GM19372 (cell line): Measurements from ENCODE around the gene CNTN5.

Experiments used
- ATAC-seq: cut with Tn5 transposase; IDR thresholded peaks from one replicate; pipeline ENCODE4 v1.9.1; 2021; ENCODE audit warnings: mild to moderate bottlenecking, low read depth, moderate library complexity; ENCODE audit not compliant: unreplicated experiment

Gene CNTN5

DNA sequence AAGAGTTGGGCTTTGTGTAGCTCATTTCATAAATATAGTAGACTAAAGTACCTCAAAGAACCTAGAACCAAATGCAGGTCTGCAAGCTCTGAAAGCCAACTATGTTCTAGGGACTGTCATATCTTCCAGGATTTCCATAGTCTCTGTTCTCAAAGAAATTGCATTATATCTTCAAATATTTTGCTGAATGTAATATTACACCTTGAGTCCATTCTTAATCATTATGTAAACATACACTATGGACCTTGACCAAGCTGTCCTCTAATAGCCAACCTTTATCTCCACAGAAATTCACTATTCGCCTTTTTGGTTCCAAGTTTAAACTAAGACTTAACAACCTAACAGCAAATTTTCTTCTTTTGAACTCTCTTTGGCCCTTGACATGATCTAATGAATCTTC is 987.7 kb downstream of the CNTN5 start:
- ATAC-seq = no peak

DNA sequence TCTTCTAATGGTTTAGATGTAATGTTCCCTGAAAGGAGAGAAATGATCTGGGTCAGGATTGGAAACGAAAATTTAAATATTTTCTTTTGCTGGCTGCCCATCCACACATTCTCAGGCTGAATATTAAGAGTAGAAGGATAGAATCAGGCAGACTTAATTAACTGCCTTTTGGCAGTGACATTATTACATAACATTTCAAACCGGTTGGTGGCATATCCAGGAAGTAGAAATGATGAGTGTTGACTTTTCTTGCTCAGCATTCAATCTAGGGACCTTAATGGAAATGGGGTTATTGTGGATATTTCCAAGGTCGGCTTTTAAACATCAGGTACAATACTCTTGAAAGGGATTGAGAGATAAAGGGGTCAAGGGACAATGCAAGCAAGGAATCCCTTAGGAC is 989.0 kb downstream of the CNTN5 start:
- no peak for ATAC-seq

DNA sequence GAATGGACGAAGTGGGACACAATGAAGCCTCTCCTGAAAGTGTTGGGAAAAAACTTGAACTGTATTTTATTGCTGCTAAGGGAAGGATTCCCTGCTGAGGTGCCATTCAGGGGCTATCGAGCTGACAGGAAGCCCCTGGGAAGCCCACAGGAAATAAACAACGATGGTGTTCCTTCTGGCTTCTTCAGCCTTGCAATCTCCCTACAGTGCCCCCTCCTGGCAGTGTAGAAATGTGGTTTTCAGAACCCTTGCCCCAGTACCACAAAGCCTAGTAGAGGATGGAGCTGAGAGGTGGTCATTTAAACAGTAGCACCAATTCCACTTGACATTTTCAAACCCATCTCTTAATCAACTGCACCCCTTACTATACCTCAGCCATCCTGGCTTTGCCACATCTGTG is 989.6 kb downstream of the CNTN5 start:
- ATAC-seq = no peak

DNA sequence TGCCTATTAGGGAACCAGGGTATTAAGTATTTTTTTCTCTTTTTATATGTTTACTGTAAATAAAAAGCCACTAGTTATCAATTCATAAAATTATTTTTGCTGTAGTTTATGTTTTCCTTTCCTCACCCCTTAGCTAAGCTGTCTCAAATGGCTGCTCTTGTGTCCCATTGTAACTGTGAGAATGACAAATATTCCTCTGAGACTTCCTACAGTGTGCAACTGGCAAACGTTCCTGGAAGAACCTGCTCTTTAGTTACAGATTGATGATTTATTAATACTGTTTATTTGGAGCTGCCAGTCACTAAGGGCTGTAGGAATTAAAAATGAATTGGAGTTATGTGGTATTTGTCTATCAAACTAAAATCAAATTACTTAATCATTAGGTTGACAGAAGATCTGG is 990.9 kb downstream of the CNTN5 start:
- ATAC-seq = no peak

DNA sequence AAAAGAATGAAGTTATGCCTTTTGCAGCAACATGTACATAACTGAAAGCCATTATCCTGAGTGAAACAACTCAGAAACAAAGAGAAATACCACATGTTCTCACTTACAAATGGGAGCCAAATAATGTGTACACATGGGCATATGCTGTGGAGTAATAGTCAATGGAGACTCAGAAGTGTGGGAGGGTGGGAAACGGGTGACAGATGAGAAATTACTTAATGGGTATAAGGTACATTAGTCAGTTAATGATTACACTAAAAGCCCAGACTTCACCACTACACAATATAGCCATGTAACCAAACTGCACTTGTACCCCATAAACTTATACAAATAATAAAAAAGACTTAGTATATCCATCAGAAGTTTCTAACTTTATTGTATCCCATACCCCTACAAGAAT is 992.3 kb downstream of the CNTN5 start:
- no peak for ATAC-seq

DNA sequence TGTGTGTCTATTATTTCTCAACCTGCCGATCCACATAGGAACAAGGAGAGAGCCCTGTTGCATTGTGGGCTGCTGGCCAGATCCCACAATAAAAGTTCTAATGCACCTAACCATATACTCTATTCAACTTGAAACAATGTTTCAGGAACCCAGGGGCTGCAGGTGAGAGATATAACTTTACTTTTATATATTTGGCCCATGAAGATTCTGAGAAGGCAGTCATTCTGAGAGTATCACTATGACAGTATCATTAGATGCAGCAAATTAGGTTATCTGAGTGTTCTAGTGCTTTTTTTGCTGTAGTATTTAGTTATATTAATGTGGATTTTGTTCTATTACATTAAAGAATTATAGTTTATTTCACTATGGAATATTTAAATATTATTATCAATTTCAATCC is 1011.2 kb downstream of the CNTN5 start:
- ATAC-seq = no peak

DNA sequence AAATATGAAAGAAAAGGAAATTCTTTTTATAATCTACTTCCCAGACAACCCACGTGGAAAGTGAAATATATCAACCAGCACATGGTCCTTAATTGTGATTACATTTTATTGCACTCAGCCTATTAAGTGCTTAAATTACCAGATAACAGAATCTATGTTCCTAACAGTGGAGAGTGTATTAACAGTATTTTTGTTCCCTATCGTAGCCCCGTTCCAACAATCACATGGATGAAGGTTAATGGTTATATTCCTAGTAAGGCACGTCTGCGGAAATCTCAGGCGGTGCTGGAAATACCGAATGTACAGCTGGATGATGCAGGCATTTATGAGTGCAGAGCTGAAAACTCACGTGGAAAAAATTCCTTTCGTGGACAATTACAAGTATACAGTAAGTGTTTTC is 1040.3 kb downstream of the CNTN5 start:
- ATAC-seq = no peak

DNA sequence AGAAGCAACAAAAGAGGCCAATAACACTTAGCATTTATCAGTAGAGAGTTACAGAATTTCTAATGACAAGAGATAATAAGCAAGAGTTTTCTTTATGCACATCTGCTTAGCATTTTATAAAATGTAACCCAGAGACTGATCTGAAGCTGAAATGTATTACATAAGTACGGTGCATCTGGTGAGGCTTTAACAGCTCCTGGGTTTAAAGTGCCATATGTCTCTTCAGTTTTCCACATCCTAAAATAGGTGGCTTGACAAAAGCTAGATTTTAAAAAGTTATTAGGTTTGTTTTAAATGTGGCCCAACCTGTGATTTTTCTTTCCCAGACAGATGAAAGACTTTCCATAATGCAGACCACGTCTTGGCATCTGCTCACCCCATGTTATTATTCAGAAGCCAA is 1045.7 kb downstream of the CNTN5 start:
- ATAC-seq = no peak

DNA sequence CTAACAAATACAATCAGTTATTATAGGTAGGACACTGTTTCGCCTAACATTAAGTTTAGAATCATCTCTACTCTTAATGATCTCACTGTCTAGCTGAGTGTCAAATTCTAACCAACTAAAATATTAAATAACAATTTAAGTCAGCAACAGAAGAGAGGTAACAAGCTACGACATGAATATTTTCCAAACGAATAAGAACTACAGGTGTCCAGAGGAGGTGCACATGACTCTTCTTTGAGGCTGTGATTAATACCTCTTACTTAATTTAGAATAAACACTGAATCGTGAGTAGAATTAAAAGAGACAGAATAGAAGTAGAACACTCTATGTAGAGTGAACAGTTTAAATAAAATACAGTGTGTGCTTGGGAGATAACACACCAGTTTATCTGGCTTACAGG is 1047.4 kb downstream of the CNTN5 start:
- no peak for ATAC-seq

DNA sequence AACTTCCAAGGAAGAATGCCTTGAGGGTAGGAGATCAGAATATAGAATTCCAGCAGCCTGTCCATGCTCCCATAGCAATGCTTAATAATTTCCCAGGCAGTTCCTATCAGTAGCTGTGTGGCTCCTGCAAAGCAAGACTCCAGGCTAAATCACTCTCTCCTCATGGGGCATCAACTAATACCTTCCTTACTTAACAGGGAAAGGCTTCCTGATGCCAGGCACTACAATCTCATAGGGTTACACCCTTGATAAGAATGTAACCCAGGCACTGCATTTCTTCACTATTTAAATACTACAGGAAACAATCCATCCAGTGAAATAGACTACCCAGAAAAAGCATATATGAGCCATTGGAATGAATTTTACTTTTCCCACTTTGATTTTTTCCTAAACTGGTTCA is 1051.4 kb downstream of the CNTN5 start:
- ATAC-seq = no peak

DNA sequence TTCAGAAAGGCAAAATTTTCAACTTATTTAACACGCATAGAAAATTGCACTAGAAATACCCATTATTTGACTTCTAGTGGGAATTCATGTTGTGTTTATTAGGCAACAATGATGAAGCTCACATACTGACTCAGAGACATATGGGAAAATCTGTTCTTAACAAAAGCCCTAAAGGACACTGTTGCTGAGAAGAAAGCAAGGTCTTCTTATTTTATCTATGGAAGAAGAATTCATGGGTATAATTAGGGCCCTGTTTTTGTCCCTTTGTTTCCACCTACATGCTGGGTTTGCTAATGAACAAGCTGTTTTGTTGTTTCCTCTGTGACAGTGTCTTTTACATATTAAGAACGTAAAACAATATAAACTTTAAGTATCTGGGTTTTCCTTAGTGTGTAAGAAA is 1059.6 kb downstream of the CNTN5 start:
- no peak for ATAC-seq

DNA sequence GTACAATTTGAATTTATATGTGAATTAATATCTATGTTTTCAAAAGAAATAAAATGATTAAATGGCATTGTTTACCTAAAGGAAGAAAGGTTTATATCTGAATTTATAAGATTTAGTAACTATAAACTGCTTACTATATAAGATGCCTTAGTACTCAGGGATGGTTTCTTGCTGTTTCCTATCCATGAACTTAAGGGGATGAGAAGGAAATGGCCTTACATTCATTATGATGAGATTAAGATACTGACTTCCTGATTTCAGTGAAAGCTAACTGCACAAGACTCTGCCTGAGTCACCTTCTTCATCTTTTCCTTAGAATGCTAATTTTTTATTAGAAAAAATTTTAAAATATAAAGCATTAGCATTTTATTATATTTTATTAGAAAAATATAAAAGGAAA is 1060.1 kb downstream of the CNTN5 start:
- ATAC-seq = no peak

DNA sequence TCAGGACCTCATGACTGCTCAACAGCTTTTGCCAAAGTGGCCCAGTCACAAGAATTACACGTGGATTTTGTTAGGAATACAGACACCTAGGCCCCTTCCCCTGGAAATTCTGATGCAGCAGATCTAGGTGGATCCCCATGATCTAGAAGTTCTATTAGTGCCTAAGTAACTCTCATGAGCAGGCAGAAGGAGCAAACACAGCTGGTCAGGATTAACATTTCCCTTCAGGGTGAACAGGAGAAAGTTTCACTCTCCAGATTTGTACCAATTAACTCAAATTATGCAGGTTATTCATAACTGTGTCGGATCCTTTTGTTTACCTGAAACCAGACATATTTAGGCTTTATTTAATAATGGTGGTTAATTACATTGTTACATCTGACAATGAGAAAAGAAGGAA is 1072.9 kb downstream of the CNTN5 start:
- no peak for ATAC-seq

DNA sequence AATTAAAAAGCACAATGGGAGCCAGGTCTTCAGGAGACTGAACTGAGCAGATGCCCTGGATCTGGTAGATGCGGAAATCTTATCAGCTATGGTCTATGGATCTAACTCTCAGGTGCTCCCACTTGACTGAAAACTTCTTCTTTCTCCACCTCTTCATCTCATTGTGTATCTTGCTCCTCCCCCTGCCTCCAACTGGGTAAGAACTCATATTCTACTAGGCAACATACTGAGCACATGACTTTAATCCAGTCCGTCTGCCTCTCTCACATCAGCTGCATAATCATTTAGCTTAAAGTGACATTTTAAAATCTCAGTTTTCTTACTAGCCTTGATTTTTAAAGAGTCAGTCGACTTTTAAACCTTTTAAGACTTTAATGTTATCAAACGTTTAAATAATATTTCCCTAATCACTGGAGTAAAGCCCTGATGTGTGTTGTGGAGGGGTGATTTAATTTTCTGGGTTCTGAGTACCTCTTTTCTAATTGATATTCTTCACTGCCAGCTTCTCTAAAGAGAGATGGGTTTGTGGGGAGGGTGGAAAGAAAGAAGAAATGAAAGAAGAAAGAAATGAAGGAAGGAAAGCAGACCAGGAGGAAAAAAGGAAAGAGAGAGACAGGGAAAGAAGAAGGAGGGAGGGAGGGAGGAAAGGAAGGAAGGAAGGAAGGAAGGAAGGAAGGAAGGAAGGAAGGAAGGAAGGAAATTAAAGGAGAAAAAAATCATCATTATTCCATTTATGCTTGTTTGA is 1073.5 kb downstream of the CNTN5 start:
- ATAC-seq = no peak

DNA sequence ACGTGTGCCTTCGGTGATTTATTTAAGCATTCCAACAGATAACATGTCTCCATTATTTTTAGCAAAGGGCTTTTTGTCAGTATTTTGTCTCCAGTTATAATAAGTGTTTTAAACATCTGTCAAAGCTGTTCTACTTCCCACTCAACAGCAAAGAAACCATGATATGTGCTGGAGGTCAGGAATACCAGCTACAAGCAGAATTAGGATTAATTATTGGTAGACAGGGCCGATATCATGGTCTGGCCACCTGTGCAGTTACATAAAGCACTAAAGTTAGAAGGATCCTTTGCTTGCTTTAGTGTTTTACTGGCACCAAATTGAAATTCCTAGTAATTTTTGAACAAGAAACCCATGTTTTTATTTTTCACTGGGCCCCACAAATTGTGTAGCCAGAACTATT is 1075.1 kb downstream of the CNTN5 start:
- no peak for ATAC-seq

DNA sequence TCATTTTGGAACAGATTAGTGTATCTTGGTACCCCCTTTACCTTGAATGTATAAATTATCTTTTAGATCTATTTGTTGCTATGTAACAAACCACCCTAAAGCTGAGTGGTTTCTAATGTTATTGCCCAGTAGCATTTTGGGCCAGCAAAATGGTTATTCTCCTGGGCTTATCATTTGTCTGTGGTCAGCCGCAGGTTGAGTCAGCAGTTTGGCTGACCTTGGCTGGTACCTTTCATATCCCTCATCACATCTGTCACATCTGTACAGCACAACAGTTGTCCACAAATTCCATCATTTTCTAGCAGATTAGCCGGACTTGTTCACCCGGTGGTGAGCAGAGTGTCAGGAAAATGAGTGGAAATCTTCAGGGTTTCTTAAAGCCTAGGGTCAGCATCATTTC is 1077.8 kb downstream of the CNTN5 start:
- ATAC-seq = no peak

DNA sequence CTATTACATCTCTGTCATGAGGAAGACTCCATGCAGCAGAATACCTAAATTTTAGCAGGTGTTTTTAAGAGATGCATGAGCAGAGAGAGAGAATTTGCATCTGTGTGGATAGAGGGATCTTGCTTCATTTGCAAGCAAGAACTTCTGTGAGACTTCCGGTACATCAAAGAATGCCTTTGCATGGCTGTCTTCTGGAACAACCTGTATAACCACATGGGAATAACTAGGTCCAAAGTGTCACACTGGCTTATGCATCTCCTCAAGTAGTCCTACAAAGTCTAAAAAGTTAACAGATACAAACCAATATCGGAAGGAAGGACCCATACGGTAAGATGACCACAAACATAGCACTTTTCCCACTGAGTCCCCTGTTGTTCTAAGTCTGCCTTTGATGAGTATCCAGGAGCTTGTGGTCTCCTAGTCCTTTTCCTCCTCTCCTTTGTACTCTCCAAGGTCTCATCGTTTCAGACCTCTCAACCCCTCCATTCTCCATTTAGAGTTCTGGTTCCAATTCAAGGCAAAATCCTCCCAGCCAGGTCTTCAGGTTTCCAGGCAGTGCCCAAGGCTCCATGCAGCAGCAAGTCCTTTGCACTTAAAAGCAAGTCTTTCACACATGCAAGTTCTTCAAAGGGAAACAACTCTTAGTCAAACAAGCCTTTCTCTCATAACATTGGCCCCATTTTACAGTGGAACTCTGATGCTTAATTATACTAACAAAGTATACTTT is 1084.7 kb downstream of the CNTN5 start:
- ATAC-seq = no peak

DNA sequence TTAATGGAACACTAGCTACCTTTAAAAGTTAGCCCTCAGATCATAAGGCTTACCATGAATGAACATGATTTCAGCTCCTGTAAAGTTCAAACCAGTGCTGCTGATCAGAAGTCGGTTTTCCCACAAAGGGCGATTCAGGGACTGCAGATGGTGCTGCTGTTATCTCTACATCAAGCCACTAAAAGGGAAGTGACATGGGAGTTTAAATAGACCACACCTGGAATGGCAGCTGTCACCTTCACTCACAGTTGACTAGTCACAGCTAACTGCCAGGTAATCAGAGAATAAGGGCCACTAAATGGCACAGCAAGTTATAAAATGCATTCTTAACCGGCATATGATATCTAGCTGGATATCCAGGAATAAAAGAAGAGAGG is 1085.2 kb downstream of the CNTN5 start:
- ATAC-seq = no peak

DNA sequence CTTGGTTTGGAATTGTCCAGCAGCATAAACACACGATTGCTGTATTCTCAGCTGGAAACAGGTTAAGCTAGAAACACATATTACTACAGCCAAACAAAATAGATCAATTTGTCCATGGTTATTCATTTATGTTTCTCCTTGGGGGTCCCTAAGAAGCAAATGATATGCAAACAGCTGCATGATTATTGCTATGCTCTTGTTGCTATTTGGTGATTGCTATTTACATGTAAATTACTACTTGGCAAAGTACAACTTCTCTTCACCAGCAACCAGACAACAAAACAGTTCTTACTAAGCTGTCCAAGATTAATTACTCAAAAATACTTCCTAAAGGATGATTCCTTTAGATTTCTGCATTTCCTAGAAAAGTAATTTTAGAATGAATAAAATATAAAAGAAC is 1098.4 kb downstream of the CNTN5 start:
- no peak for ATAC-seq

DNA sequence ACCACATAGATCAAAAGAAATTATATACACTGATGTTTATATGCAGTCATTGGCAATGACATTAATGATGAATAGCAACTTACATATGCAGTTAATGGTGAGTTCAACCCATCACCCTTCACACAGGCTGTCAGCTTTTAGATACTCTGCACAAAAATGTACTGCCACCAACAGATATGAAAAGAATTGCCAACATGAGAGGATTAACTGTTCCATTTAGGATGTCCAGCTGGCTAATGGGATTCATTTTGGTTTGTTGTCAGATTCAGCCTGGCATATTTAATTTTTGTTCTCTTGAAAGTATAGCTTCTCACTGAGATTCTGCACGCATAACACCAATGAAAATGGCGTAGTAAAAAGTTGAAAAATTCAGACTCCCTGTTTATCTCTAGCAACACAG is 1112.4 kb downstream of the CNTN5 start:
- no peak for ATAC-seq

DNA sequence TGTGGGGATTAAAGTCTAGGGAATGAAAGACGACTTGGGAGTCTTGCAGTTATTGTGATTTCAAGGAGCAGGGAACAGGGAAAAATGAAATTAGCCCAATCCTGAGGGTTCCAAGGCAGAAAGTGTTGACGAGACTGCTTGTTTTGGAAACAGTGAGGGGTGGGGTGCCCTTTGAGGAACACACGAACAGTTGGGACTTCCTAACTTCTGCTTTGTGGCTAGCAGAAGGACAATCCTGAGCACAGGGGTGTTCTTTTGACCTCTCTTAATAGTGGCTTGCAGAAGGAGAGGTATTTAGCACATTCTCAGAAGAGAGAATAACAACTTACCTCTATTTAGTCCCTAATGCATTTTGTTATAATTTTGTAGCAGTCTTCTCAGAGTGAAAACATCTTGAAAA is 1120.5 kb downstream of the CNTN5 start:
- no peak for ATAC-seq

DNA sequence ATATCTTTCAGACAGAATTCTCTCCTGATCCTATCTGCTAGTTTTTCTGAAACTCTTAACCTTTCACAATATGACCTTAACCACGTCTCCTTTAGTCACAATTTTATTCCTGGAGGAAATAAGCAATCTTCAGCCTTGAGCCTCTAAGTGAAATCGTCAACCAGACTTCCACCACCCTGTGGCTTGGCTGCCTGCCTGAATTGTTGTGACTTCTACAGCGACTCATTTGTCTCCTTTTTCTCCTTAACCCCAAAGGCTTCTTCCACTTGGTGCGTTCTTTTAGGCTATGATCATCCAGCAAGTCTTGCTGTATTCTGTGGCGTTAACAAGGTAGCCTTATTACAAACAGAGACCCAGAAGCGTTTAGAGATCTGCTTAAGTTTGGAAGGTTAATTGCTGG is 1131.2 kb downstream of the CNTN5 start:
- no peak for ATAC-seq
